Parathyroid adenoma (tissue), 2 donors: Measurements from ENCODE around the gene JPH3.

Experiments used
- H2AFZ ChIP-seq: fragments of 300-600 bp; sonication (generic); one replicate; pipeline ENCODE4 v1.7.0; 2017; ENCODE audit warnings: antibody characterized with exemption, mild to moderate bottlenecking
- H3K27ac ChIP-seq: fragments of 300-600 bp; sonication (generic); one replicate; pipeline ENCODE4 v1.7.0; 2017
- H3K27me3 ChIP-seq: fragments of 300-600 bp; sonication (generic); one replicate; pipeline ENCODE4 v1.7.0; 2017; ENCODE audit warnings: low read length; ENCODE audit not compliant: control insufficient read depth, insufficient read depth
- H3K36me3 ChIP-seq: fragments of 300-600 bp; sonication (generic); one replicate; pipeline ENCODE4 v1.7.0; 2017; ENCODE audit warnings: low read length; ENCODE audit not compliant: control insufficient read depth, insufficient read depth
- H3K4me1 ChIP-seq: fragments of 300-600 bp; sonication (generic); one replicate; pipeline ENCODE4 v1.7.0; 2017; ENCODE audit warnings: control low read depth
- H3K4me2 ChIP-seq: fragments of 300-600 bp; sonication (generic); one replicate; pipeline ENCODE4 v1.7.0; 2017; ENCODE audit warnings: low read length
- H3K4me3 ChIP-seq: fragments of 300-600 bp; sonication (generic); one replicate; pipeline ENCODE4 v1.7.0; 2017; ENCODE audit warnings: low read depth, low read length
- H3K79me2 ChIP-seq: fragments of 300-600 bp; sonication (generic); one replicate; pipeline ENCODE4 v1.7.0; 2017; ENCODE audit warnings: control low read depth
- H3K9ac ChIP-seq: fragments of 300-600 bp; sonication (generic); one replicate; pipeline ENCODE4 v1.7.0; 2017; ENCODE audit warnings: mild to moderate bottlenecking
- H3K9me3 ChIP-seq: fragments of 300-600 bp; sonication (generic); one replicate; pipeline ENCODE4 v1.7.0; 2017; ENCODE audit warnings: low read length; ENCODE audit not compliant: control insufficient read depth
- TF ChIP-seq, protein P1 (sequence below): fragments of 300-600 bp; sonication (generic); IDR thresholded peaks from one replicate; pipeline ENCODE4 v1.7.0; 2017; ENCODE audit warnings: antibody characterized with exemption, mild to moderate bottlenecking
- donor health status: primary hyperparathyroidism.

The JPH3 gene

GRCh38 chr16:87690911-87691685, 88.8 kb downstream of the JPH3 start:
- Histone ChIP-seq H3K4me3 (no peak overlapping the region), H2AFZ (no peak overlapping the region), H3K79me2 (no peaks in the 10 kb centered on the region), H3K36me3 (no peaks in the 10 kb centered on the region), H3K9me3 (no peaks in the 10 kb centered on the region), H3K9ac (no peak overlapping the region), H3K27me3 (no peaks in the 10 kb centered on the region), H3K27ac (no peak overlapping the region), H3K4me1 (no peaks in the 10 kb centered on the region), H3K4me2 (no peak overlapping the region)
- TF ChIP-seq, protein P1, sequence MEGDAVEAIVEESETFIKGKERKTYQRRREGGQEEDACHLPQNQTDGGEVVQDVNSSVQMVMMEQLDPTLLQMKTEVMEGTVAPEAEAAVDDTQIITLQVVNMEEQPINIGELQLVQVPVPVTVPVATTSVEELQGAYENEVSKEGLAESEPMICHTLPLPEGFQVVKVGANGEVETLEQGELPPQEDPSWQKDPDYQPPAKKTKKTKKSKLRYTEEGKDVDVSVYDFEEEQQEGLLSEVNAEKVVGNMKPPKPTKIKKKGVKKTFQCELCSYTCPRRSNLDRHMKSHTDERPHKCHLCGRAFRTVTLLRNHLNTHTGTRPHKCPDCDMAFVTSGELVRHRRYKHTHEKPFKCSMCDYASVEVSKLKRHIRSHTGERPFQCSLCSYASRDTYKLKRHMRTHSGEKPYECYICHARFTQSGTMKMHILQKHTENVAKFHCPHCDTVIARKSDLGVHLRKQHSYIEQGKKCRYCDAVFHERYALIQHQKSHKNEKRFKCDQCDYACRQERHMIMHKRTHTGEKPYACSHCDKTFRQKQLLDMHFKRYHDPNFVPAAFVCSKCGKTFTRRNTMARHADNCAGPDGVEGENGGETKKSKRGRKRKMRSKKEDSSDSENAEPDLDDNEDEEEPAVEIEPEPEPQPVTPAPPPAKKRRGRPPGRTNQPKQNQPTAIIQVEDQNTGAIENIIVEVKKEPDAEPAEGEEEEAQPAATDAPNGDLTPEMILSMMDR = no peak

DNA sequence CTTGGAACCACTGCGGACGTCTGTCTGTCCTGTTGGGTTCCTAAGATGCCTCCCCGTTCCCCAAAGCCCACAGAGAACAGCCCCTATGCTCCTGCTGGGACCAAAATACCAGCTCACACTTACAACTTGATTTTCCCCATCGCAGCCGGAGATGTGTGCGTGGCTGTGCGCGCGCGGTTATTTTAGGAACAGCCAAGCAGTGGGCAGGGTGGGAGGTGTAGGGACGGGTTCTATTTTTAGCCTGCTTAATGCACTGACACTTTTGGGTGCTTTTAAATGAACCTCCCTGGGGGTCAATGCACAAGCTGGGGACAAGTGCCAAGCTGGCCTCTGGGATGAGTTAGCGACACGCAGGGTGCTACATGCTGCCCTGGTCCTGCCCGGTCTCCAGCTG, 89.4 kb downstream of the JPH3 start:
- Histone ChIP-seq H3K4me1 (no peaks in the 10 kb centered on the region), H3K4me2 (no peak overlapping the region), H2AFZ (no peak overlapping the region), H3K27ac (no peak overlapping the region), H3K4me3 (no peak overlapping the region), H3K79me2 (no peaks in the 10 kb centered on the region), H3K27me3 (no peaks in the 10 kb centered on the region), H3K9ac (no peak overlapping the region), H3K9me3 (no peaks in the 10 kb centered on the region), H3K36me3 (no peaks in the 10 kb centered on the region)
- TF ChIP-seq, protein P1 = no peak

GRCh38 chr16:87692176-87692575, 89.9 kb downstream of the JPH3 start:
- no peak overlapping the region for H3K4me3 ChIP-seq
- TF ChIP-seq, protein P1 = no peak

GRCh38 chr16:87692756-87693155, 90.4 kb downstream of the JPH3 start:
- H3K79me2 ChIP-seq = no peaks in the 10 kb centered on the region
- H3K9me3 ChIP-seq = no peaks in the 10 kb centered on the region
- no peaks in the 10 kb centered on the region for H3K4me1 ChIP-seq
- no peaks in the 10 kb centered on the region for H3K36me3 ChIP-seq
- no peak overlapping the region for H3K27ac ChIP-seq
- no peak overlapping the region for H3K4me2 ChIP-seq
- no peak overlapping the region for H2AFZ ChIP-seq
- H3K4me3 ChIP-seq = no peak overlapping the region
- H3K9ac ChIP-seq = no peak overlapping the region
- TF ChIP-seq, protein P1 = no peak
- H3K27me3 ChIP-seq = no peaks in the 10 kb centered on the region

More at GRCh38 chr16:87692176-87692575, 89.9 kb downstream of the JPH3 start:
- H3K27ac ChIP-seq = no peak overlapping the region
- H3K27me3 ChIP-seq = no peaks in the 10 kb centered on the region
- no peaks in the 10 kb centered on the region for H3K4me1 ChIP-seq
- no peak overlapping the region for H2AFZ ChIP-seq
- no peaks in the 10 kb centered on the region for H3K79me2 ChIP-seq
- no peaks in the 10 kb centered on the region for H3K36me3 ChIP-seq
- H3K4me2 ChIP-seq = no peak overlapping the region
- H3K9me3 ChIP-seq = no peaks in the 10 kb centered on the region
- H3K9ac ChIP-seq = no peak overlapping the region

DNA sequence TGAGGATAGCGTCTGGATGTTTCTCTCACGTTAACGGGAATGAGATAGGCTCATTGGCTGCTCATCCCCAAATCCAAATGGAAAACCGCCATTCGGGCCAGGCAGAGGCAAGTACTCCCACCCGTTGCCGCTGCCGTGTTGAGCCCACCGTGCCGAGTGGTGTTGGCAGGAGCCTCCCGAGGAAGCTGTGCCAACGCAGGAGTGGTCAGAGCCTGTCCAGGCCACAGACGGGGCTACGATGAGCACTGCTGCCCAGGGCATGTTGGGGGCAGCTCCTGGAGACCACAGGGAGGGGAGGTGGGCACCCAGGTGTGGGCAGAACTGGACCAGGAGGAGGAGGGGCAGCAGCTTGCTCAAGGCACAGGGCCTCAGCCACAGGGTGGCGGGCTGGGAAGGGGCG, 91.5 kb downstream of the JPH3 start:
- no peaks in the 10 kb centered on the region for H3K9me3 ChIP-seq
- no peak overlapping the region for H3K9ac ChIP-seq
- no peaks in the 10 kb centered on the region for H3K36me3 ChIP-seq
- H2AFZ ChIP-seq = no peak overlapping the region
- H3K4me2 ChIP-seq = no peak overlapping the region
- no peaks in the 10 kb centered on the region for H3K27me3 ChIP-seq
- no peak overlapping the region for H3K27ac ChIP-seq
- H3K79me2 ChIP-seq = no peaks in the 10 kb centered on the region
- no peaks in the 10 kb centered on the region for H3K4me1 ChIP-seq
- TF ChIP-seq, protein P1 = no peak
- no peak overlapping the region for H3K4me3 ChIP-seq
